Eye (tissue), 1 donor: Measurements from ENCODE around the gene MITF.

Source experiments
- DNase-seq: peaks from one replicate; pipeline ENCODE4 v3.0.0-alpha.2; 2015

MITF gene

GRCh38 chr3:69739204-69740102, at the start of gene MITF:
MITF (plus strand) TSS chr3:69739464; CDS start chr3:69739598, 134 bp downstream.
- DNase-seq: peak; percentile 95

- DNase-seq: no peak
These were observed 47.4 kb upstream of the MITF start for GRCh38 chr3:69691860-69692259.

GRCh38 chr3:69692761-69693160, 46.5 kb upstream of the MITF start:
- no peak for DNase-seq

- DNase-seq: no peak
These were observed 43.8 kb upstream of the MITF start for GRCh38 chr3:69695443-69695842.

GRCh38 chr3:69695933-69696332, 43.3 kb upstream of the MITF start:
- DNase-seq: no peak

GRCh38 chr3:69696367-69696766, 42.9 kb upstream of the MITF start:
- no peak for DNase-seq

GRCh38 chr3:69697381-69697780, 41.9 kb upstream of the MITF start:
- DNase-seq: no peak

GRCh38 chr3:69698728-69699127, 40.5 kb upstream of the MITF start:
- DNase-seq: no peak

GRCh38 chr3:69699183-69699582, 40.1 kb upstream of the MITF start:
- no peak for DNase-seq

- DNase-seq: no peak
These were observed 38.3 kb upstream of the MITF start for GRCh38 chr3:69700949-69701348.

- DNase-seq: no peak
These were observed 28.9 kb upstream of the MITF start for GRCh38 chr3:69710153-69710977.

- no peak for DNase-seq
These were observed 27.0 kb upstream of the MITF start for GRCh38 chr3:69712269-69712668.

- no peak for DNase-seq
These were observed 26.3 kb upstream of the MITF start for GRCh38 chr3:69712933-69713332.

- no peak for DNase-seq
These were observed 24.1 kb upstream of the MITF start for GRCh38 chr3:69715204-69715603.

- no peak for DNase-seq
These were observed 23.1 kb upstream of the MITF start for GRCh38 chr3:69716119-69716518.

- DNase-seq: no peak
These were observed 20.2 kb upstream of the MITF start for GRCh38 chr3:69718866-69719586.

GRCh38 chr3:69719587-69720122, 19.6 kb upstream of the MITF start:
- DNase-seq: no peak

GRCh38 chr3:69720824-69721223, 18.4 kb upstream of the MITF start:
- DNase-seq: no peak

- DNase-seq: no peak
These were observed 15.9 kb upstream of the MITF start for GRCh38 chr3:69723389-69723788.

- DNase-seq: no peak
These were observed 14.4 kb upstream of the MITF start for GRCh38 chr3:69724722-69725435.

- no peak for DNase-seq
These were observed 13.2 kb upstream of the MITF start for GRCh38 chr3:69725994-69726571.
